ENCODE measurements around the gene MEP1B.
"Not testable (repeated sequence)": the region's sequence is repeated elsewhere in the genome, so short reads cannot be mapped to it uniquely, and the experiment has no call there.

The MEP1B gene

GRCh38 chr18:32195881-32196815 is 6.3 kb downstream of the MEP1B start:
- DNase-seq (no peak), ATAC-seq (peak; percentile 42)
- Mint-ChIP-seq H3K4me3 (no peak overlapping the region), H3K4me1 (no peaks in the 10 kb centered on the region), H3K27me3 (no peaks in the 10 kb centered on the region), H3K9me3 (no peaks in the 10 kb centered on the region), H3K27ac (no peak overlapping the region)

- Mint-ChIP-seq H3K27me3 (no peaks in the 10 kb centered on the region), H3K27ac (no peak overlapping the region), H3K9me3 (no peaks in the 10 kb centered on the region), H3K4me3 (no peak overlapping the region), H3K4me1 (no peaks in the 10 kb centered on the region)
- ATAC-seq = no peak
- DNase-seq = no peak
Measured at GRCh38 chr18:32200766-32201165, 10.9 kb downstream of the MEP1B start.

DNA sequence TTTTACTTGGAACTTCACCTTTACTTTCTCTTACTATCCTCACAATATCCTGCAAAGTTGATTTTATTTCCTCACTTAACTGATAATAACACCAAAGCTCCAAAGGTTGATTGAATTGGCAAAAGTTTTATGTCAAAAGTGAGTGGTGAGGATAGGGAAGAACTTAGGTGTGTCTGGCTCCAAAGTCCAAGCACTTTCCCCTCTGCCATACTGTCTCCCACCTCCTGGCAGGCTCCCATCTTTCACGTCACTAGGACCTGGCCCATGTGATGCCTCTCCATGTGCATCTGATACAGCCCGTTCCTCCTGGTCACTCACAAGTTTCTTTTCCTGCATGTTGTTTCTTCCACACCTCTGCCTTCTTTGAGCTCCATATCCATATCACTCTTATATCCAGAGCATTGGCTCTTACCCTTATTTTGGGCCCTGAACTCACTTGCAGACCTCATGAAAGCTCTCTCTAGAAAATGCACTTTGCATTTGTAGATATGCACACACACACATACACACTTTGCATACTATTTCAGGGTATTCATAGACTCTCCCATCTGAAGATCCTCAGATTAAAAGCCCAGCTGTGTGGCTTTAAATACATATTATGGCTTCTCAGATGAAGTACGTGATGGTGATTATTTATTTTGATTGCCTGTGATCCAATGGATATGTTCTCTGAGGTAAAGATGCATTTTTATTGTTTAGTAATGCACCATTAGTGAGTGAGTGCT is 12.3 kb downstream of the MEP1B start:
- Mint-ChIP-seq H3K4me3 (no peak overlapping the region), H3K27ac (no peak overlapping the region), H3K4me1 (no peaks in the 10 kb centered on the region), H3K27me3 (no peaks in the 10 kb centered on the region), H3K9me3 (no peaks in the 10 kb centered on the region)
- no peak for DNase-seq
- no peak for ATAC-seq

DNA sequence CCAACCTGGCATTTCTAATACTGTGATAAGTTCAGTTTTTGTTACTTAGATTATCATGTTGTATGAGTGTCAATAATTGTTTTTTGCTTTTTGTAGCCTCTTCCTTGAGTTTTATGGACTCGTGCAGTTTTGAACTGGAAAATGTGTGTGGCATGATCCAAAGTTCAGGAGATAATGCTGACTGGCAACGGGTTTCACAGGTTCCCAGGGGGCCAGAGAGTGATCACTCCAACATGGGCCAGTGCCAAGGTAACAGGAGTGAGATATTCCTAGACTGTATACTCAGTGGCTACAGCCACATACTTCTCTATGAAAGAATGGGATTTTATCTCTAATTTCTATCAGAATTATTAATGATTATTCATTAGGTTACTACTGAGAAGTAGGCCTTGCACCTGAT is 18.2 kb downstream of the MEP1B start:
- Mint-ChIP-seq H3K9me3 (no peaks in the 10 kb centered on the region), H3K4me3 (no peak overlapping the region), H3K27me3 (no peaks in the 10 kb centered on the region), H3K4me1 (no peaks in the 10 kb centered on the region), H3K27ac (no peak overlapping the region)
- no peak for ATAC-seq
- DNase-seq = no peak

- ATAC-seq (no peak), DNase-seq (no peak)
- no peak overlapping the region for H3K27ac Mint-ChIP-seq
- H3K4me3 Mint-ChIP-seq = no peak overlapping the region
- no peaks in the 10 kb centered on the region for H3K9me3 Mint-ChIP-seq
- H3K27me3 Mint-ChIP-seq = no peaks in the 10 kb centered on the region
- H3K4me1 Mint-ChIP-seq = no peaks in the 10 kb centered on the region
Measured at GRCh38 chr18:32208577-32208976, 18.7 kb downstream of the MEP1B start.

DNA sequence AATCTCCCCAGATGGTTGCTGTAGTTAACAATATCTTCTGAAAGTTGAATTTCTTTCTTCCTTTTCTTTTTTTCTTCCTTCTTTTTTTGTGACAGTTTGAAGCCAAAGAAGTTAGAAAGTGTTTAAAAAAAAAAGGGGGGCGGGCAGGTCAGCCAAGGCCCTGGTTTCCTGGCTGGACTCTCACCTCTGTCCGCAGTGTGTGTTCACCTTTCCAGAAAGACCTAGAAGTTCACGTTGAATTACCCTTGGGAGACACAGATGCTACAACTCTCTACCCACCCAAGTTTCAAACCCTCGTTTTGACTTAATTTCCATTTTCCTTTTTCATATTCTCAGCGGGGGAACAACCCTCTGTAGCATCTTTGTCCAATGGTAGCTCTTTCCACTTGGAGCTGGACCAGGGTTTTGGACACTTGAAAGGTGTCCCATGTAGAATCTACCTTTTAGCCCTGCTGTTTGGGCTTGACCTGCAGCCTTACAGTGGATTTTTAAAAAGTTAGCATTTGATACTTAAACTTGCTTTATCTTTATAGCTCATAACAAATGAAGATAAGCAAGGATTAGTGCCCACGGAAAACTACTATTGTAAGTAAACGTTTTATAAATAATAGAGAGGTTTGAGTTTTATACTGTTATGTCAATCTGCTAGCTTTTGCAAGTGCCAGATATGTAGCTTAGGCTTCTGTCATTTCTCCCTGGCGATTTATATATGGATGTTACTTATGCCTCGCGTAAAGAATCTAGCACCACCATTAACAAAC is 20.0 kb downstream of the MEP1B start:
- H3K27ac Mint-ChIP-seq = no peak overlapping the region
- H3K4me1 Mint-ChIP-seq = no peaks in the 10 kb centered on the region
- DNase-seq (no peak), ATAC-seq (no peak)
- H3K4me3 Mint-ChIP-seq = no peak overlapping the region
- no peaks in the 10 kb centered on the region for H3K27me3 Mint-ChIP-seq
- H3K9me3 Mint-ChIP-seq = no peaks in the 10 kb centered on the region

DNA sequence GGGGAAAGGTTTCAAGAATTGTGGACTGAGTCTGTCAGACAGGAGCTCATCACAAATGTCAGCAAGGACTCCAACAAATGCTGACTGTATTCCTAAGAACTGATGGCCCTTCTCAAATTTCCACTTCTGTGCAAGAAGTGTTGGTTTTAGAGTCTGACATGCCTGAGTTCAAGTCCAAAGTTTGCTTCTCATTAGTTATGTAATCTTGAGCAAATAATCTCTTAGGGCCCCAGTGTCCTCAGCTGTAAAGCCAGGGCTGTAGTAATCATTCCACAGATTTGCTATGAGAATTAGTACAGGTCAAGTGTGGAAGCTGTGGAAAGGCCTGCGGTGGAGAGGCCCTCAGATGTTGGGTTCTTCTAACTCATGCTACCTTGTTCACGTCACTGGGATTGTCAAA is 23.9 kb downstream of the MEP1B start:
- ATAC-seq (no peak), DNase-seq (no peak)
- Mint-ChIP-seq H3K4me3 (no peak overlapping the region), H3K9me3 (no peaks in the 10 kb centered on the region), H3K27ac (no peak overlapping the region), H3K4me1 (no peaks in the 10 kb centered on the region), H3K27me3 (no peaks in the 10 kb centered on the region)

- Mint-ChIP-seq H3K27ac (peak overlapping the region in 1 of 2 donors; percentile 64), H3K27me3 (no peaks in the 10 kb centered on the region), H3K9me3 (no peaks in the 10 kb centered on the region), H3K4me1 (no peaks in the 10 kb centered on the region), H3K4me3 (no peak overlapping the region)
- no peak for ATAC-seq
- no peak for DNase-seq
Measured at GRCh38 chr18:32216390-32216789, 26.6 kb downstream of the MEP1B start.

DNA sequence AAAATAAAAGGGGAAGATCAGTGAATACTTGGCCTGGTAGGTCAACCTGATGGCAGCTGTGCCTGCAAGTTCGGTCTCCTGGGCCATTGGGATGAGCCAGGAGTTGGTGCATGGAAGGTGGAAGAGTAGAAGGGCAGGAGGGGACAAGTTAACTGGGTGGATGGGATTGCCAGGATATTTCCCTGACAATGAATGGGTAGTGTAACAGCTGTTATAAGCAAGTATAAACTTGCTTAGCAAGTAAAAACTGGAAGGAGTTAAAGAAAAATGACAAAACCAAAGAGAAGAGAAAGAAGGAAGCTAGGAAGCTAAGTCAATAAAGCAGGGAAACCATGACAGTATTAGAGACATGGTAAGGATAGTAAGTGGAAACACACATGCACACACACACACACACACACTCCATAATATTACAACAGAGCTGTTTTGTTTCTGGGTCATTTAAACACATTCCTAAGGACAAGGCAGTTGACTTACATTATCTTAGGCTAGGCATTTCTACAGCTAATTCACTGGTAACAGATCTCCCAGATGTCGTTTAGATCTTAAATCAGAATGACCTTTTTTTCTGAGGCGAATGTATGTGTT is 29.7 kb downstream of the MEP1B start:
- no peaks in the 10 kb centered on the region for H3K27me3 Mint-ChIP-seq
- DNase-seq (no peak), ATAC-seq (no peak)
- no peak overlapping the region for H3K4me3 Mint-ChIP-seq
- H3K4me1 Mint-ChIP-seq = no peaks in the 10 kb centered on the region
- H3K27ac Mint-ChIP-seq = no peak overlapping the region
- no peaks in the 10 kb centered on the region for H3K9me3 Mint-ChIP-seq

- peaks cover 16% of the 10 kb centered on the region for H3K27me3 Mint-ChIP-seq
- not testable (repeated sequence) for DNase-seq
Measured at GRCh38 chr18:32233348-32233747, 43.5 kb downstream of the MEP1B start.

DNA sequence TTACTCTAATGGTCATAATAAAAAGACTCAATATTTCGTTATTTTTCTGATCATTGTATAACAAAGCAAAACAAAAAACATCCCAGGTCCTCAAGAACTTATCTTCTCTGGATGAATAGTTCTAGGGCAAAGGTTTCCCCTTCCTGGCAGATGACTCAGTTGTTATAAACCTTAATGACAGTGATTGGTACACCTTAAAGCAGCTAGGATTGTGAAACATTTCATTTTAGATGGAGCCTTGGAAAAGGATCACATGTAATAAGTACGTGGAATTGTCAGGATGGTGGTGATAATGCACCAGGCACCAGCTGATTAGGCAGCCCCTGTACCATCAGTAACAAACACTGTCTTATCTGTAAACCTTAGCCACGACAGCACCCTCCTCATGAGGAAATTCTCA is 47.2 kb downstream of the MEP1B start:
- Mint-ChIP-seq H3K4me3 (no peak overlapping the region), H3K9me3 (peaks cover 0 to 5% of the 10 kb centered on the region in 2 donors), H3K27me3 (peaks cover 16% of the 10 kb centered on the region), H3K4me1 (no peaks in the 10 kb centered on the region), H3K27ac (no peak overlapping the region)
- DNase-seq (no peak), ATAC-seq (no peak)

More at GRCh38 chr18:32233348-32233747, 43.5 kb downstream of the MEP1B start:
- H3K4me3 Mint-ChIP-seq, H3K9me3 Mint-ChIP-seq, ATAC-seq, H3K4me1 Mint-ChIP-seq, H3K27ac Mint-ChIP-seq: not testable (repeated sequence)

GRCh38 chr18:32238635-32239268 is 48.9 kb downstream of the MEP1B start:
- H3K4me1 Mint-ChIP-seq = no peaks in the 10 kb centered on the region
- peaks cover 18% of the 10 kb centered on the region for H3K27me3 Mint-ChIP-seq
- no peak overlapping the region for H3K27ac Mint-ChIP-seq
- ATAC-seq (no peak), DNase-seq (no peak)
- H3K9me3 Mint-ChIP-seq = peaks cover 0 to 3% of the 10 kb centered on the region in 2 donors
- no peak overlapping the region for H3K4me3 Mint-ChIP-seq

DNA sequence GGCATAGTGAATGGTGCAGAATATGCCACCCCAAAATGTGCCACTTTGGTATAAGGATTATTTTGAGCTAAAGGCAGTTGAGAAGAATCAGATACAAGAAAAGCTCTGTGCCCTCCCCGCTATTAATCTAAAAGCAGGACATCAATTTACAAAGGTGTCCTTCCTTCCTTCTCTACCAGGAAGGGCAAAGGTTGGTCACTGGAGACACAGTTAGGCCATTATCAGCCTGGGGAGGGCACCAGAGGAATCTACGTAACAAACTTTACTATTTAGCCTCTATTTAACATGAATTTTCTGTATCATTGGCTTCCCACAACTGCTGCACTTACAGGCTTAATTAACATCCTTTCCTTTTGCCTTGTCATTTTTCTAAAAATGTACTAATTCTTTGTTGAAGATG is 52.6 kb downstream of the MEP1B start:
- Mint-ChIP-seq H3K27ac (no peak overlapping the region), H3K4me1 (no peaks in the 10 kb centered on the region), H3K9me3 (no peaks in the 10 kb centered on the region), H3K4me3 (no peak overlapping the region), H3K27me3 (peaks cover 17% of the 10 kb centered on the region)
- no peak for ATAC-seq
- no peak for DNase-seq

DNA sequence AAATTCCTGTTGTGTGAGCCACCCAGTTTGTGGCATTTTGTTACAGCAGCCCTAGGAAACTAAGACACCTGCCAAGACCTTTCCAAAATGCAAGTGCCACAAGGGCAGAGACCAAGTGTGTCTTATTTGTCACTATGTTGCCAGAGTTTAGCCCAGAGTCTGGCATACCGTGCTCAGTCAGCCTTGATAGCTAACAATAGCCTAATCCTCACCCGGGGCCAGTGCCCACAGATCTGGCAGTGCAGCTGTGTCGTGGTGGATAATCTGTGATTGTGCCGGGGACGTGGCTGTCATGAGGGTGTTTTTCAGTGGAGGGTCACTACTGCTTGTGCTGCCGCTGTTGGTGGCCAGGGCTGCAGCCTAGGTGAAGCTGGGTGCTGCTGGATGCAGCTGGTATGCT is 53.5 kb downstream of the MEP1B start:
- Mint-ChIP-seq H3K9me3 (no peaks in the 10 kb centered on the region), H3K4me1 (no peaks in the 10 kb centered on the region)
- no peak for ATAC-seq

DNA sequence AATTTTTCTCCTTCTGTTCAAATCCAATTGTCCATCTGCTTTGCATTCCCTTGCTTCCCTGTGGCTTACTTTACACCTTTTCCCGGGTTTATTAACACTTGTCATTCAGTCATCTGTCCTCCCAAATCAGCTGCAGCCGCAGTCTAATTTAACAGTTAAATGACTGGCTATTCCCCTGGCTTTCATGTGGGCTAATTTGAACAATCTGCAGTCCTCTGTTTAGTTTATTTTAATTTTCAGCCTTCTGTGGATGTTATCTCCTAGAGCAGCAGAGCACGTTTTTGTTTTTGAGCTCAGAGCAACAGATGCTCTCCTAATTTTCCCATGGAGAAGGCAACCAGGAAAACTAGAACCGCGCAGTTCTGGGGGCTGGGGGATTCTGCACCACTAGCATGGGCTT is 55.0 kb downstream of the MEP1B start:
- no peak for DNase-seq
- H3K27ac Mint-ChIP-seq = no peak overlapping the region
- ATAC-seq = no peak
- H3K4me3 Mint-ChIP-seq = no peak overlapping the region
- no peaks in the 10 kb centered on the region for H3K9me3 Mint-ChIP-seq
- H3K27me3 Mint-ChIP-seq = peaks cover 21% of the 10 kb centered on the region
- H3K4me1 Mint-ChIP-seq = no peaks in the 10 kb centered on the region

More for the DNA sequence above, 53.5 kb downstream of the MEP1B start:
- H3K27ac Mint-ChIP-seq = no peak overlapping the region
- no peak for DNase-seq
- H3K4me3 Mint-ChIP-seq = no peak overlapping the region
- peaks cover 9% of the 10 kb centered on the region for H3K27me3 Mint-ChIP-seq

Measured in stimulated activated naive CD8-positive, alpha-beta T cell treated with anti-CD3 and anti-CD28 coated beads, Interleukin-15, amount 100 ng/mL, for 72 hours (primary cell).